Fibroblast of lung (primary cell): ENCODE measurements around the gene PRR15.
A peak's percentile ranks its signal among the peaks of the same experiment; 100 is the strongest.

Experiments used
- EZH2 ChIP-seq: IDR thresholded peaks from 2 replicates; pipeline ENCODE4 v1.5.1; 2012; ENCODE audit warnings: low read length, control low read depth, mild to moderate bottlenecking; ENCODE audit errors: missing control alignments
- TF ChIP-seq, protein P1 (sequence below), 2 donors: IDR thresholded peaks in 1 of 2; conservative IDR thresholded peaks in 1 of 2; 1 replicate in 1 of 2; 2 replicates in 1 of 2; pipeline ENCODE4 v1.5.1; 2011 to 2012; ENCODE audit warnings: low read length in 2 of 2, control low read depth in 1 of 2, inconsistent platforms in 1 of 2, low read depth in 1 of 2, mild to moderate bottlenecking in 1 of 2

DNA sequence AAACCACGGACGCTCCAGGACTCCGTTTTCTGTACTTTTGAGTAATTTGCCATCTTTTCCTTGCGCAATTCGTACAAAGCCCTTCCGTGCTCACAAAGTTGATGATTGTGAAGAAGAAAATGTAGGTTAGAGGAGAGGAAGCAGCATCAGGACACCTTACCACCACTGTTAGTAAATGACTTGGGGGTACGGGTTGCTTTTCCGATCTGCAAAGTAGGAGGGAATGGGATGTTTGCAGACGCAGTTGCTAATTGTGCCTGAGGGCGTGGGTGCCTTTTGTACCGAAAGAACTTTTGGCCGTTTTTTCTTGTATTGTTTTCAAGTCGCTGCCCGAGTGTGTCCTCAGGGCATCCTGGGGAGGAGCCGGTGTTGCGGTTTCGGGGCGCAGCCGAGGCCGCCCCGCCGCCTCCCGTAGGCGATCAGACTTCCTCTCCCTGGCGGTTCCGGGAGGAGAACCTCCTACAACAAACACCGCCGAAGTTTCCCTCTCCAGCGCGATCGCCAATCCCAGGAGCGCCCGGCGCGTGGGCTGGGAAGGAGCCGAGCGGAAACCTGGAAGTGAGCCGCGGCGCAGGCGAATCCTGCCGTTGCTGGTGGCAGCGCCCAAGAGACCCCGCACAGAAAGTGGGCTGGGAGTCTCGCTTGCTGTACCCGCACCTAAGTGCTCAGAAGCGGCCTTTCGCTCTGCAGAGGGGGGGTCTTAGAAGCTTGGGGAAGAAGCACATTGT, 1.0 kb downstream of the PRR15 start:
- TF ChIP-seq, protein P1, sequence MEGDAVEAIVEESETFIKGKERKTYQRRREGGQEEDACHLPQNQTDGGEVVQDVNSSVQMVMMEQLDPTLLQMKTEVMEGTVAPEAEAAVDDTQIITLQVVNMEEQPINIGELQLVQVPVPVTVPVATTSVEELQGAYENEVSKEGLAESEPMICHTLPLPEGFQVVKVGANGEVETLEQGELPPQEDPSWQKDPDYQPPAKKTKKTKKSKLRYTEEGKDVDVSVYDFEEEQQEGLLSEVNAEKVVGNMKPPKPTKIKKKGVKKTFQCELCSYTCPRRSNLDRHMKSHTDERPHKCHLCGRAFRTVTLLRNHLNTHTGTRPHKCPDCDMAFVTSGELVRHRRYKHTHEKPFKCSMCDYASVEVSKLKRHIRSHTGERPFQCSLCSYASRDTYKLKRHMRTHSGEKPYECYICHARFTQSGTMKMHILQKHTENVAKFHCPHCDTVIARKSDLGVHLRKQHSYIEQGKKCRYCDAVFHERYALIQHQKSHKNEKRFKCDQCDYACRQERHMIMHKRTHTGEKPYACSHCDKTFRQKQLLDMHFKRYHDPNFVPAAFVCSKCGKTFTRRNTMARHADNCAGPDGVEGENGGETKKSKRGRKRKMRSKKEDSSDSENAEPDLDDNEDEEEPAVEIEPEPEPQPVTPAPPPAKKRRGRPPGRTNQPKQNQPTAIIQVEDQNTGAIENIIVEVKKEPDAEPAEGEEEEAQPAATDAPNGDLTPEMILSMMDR (conservative IDR thresholded peaks at IDR 0.05 in 1 of 2, IDR thresholded peaks at IDR 0.05 in 1 of 2; ENCODE audit: low read depth in 1 of 2, low read length in 2 of 2) = no peak
- TF ChIP-seq EZH2 = peak; percentile 66
